GM12878 (cell line): ENCODE results near the gene ARID5B. TPM values are rescaled to one million over a fixed set of nuclear protein-coding genes. Genes with fewer than 3 reads are reported as not detected.
A peak's percentile ranks its signal among the peaks of the same experiment; 100 is the strongest.

Source experiments
- ATAC-seq: fragments of 200-7000 bp; cut with Tn5 transposase; 3 replicates; pipeline ENCODE4 v1.9.1; 2020; ENCODE audit warnings: mild to moderate bottlenecking, moderate library complexity
- BruUV-seq: library from RNA; stranded (reverse); fragments of 400-500 nt; replicated peaks from 2 replicates; lab custom pipeline; 2021; lab: Mats Ljungman, UMichigan
- CTCF ChIA-PET: fragments of 300-600 bp; sonication (Branson Sonifier 250); formaldehyde crosslinking; extraction: SDS; loops from one replicate; lab custom pipeline; 2021; ENCODE audit warnings: inconsistent platforms; lab: Yijun Ruan, JAX
- POLR2A ChIA-PET: fragments of 350-600 bp; formaldehyde crosslinking; extraction: SDS; loops from one replicate; lab custom pipeline; 2021; ENCODE audit warnings: inconsistent platforms; lab: Charles Lee
- RAD21 ChIA-PET: fragments of 300-600 bp; sonication (Branson Sonifier 250); formaldehyde crosslinking; loops from one replicate; lab custom pipeline; 2023; ENCODE audit warnings: antibody characterized with exemption; ENCODE audit not compliant: unreplicated experiment; lab: Charles Lee
- SMC1A ChIA-PET: fragments of 300-600 bp; sonication (Branson Sonifier 250); formaldehyde crosslinking; loops from one replicate; lab custom pipeline; 2023; ENCODE audit not compliant: unreplicated experiment, uncharacterized antibody; lab: Charles Lee
- DNase-seq: peaks from one replicate; pipeline ENCODE4 v3.0.0-alpha.2; 2011; ENCODE audit warnings: low read depth, low spot score
- FAIRE-seq: peaks from 3 replicates; lab custom pipeline; 2011; peaks lifted over from hg19 to GRCh38; lab: Jason Lieb, UNC
- H2AFZ ChIP-seq: 2 replicates; pipeline ENCODE4 v1.6.0; 2011; ENCODE audit warnings: low read depth, low read length, control low read depth; ENCODE audit not compliant: control insufficient read depth
- H3K27ac ChIP-seq: 2 replicates; pipeline ENCODE4 v1.5.1; 2011; ENCODE audit warnings: control low read depth; ENCODE audit not compliant: control insufficient read depth, insufficient read depth
- H3K27me3 ChIP-seq, 2 experiments: replicated peaks in 1 of 2; 2 replicates each; pipeline versions ENCODE4 v1.6.0 to v1.6.1; 2011; ENCODE audit warnings: low read length in 1 of 2; ENCODE audit not compliant: control insufficient read depth in 2 of 2, insufficient read depth in 2 of 2
- H3K36me3 ChIP-seq, 2 experiments: 2 replicates each; pipeline ENCODE4 v1.5.1; 2011; ENCODE audit warnings: low read length in 1 of 2; ENCODE audit not compliant: control insufficient read depth in 2 of 2, insufficient read depth in 2 of 2
- H3K4me1 ChIP-seq: 2 replicates; pipeline ENCODE4 v1.6.1; 2011; ENCODE audit warnings: mild to moderate bottlenecking, low read length, moderate library complexity, mixed read lengths; ENCODE audit not compliant: control insufficient read depth, insufficient read depth
- H3K4me2 ChIP-seq: 2 replicates; pipeline ENCODE4 v1.6.0; 2011; ENCODE audit warnings: control low read depth; ENCODE audit not compliant: control insufficient read depth, insufficient read depth
- H3K4me3 ChIP-seq: fragments of 200-600 bp; sonication (generic); 2 replicates; pipeline ENCODE4 v1.5.1; 2016
- H3K79me2 ChIP-seq: 2 replicates; pipeline ENCODE4 v1.6.0; 2011; ENCODE audit warnings: low read length; ENCODE audit not compliant: control insufficient read depth, insufficient read depth
- H3K9ac ChIP-seq: 2 replicates; pipeline ENCODE4 v1.8.0; 2011; ENCODE audit warnings: low read length, control low read depth, mixed read lengths; ENCODE audit not compliant: control insufficient read depth, insufficient read depth
- H3K9me3 ChIP-seq: replicated peaks from 3 replicates; pipeline ENCODE4 v1.5.1; 2011; ENCODE audit warnings: mild to moderate bottlenecking, low read length; ENCODE audit not compliant: control insufficient read depth, insufficient read depth
- H4K20me1 ChIP-seq: 2 replicates; pipeline ENCODE4 v1.6.0; 2011; ENCODE audit not compliant: control insufficient read depth, insufficient read depth
- CREM ChIP-seq: IDR thresholded peaks from 2 replicates; pipeline ENCODE4 v1.6.1; 2014; ENCODE audit warnings: antibody characterized with exemption, low read depth
- FOXM1 ChIP-seq: IDR thresholded peaks from 2 replicates; pipeline ENCODE4 v1.6.1; 2012; ENCODE audit warnings: low read depth, mild to moderate bottlenecking, inconsistent platforms, low read length, moderate library complexity
- IRF4 ChIP-seq: IDR thresholded peaks from 2 replicates; pipeline ENCODE4 v1.6.1; 2011; ENCODE audit warnings: low read depth, low read length
- JUNB ChIP-seq: IDR thresholded peaks from 2 replicates; pipeline ENCODE4 v1.6.1; 2016; ENCODE audit warnings: antibody characterized with exemption, mild to moderate bottlenecking
- KDM1A ChIP-seq: fragments of 200-600 bp; sonication (generic); IDR thresholded peaks from 2 replicates; pipeline ENCODE4 v1.6.1; 2016; ENCODE audit warnings: borderline replicate concordance
- MYB ChIP-seq: fragments of 150-350 bp; IDR thresholded peaks from 2 replicates; pipeline ENCODE4 v1.6.1; 2014; ENCODE audit warnings: mild to moderate bottlenecking, low read depth, low read length, borderline replicate concordance
- NFIC ChIP-seq: IDR thresholded peaks from 2 replicates; pipeline ENCODE4 v1.6.1; 2012; ENCODE audit warnings: low read depth, mild to moderate bottlenecking, inconsistent platforms, low read length, moderate library complexity
- SPI1 ChIP-seq: IDR thresholded peaks from 2 replicates; pipeline ENCODE4 v1.6.1; 2011; ENCODE audit warnings: low read depth, mild to moderate bottlenecking, low read length, moderate library complexity, borderline replicate concordance; ENCODE audit not compliant: insufficient read depth
- TCF12 ChIP-seq: IDR thresholded peaks from 2 replicates; pipeline ENCODE4 v1.6.1; 2011; ENCODE audit warnings: low read depth, mild to moderate bottlenecking, low read length
- TCF3 ChIP-seq: IDR thresholded peaks from 2 replicates; pipeline ENCODE4 v1.6.1; 2012; ENCODE audit warnings: low read depth, mild to moderate bottlenecking, low read length, borderline replicate concordance; ENCODE audit not compliant: insufficient read depth
- WGBS: methylation state at CpG from one replicate; pipeline ENCODE4 v1.1.6; 2016; ENCODE audit warnings: low lambda C conversion rate; ENCODE audit not compliant: insufficient replicate concordance, insufficient coverage; ENCODE audit errors: missing lambda C conversion rate; 5-methylcytosine and 5-hydroxymethylcytosine counted together
- in situ Hi-C: fragments of 300-500 bp; cut with MboI; formaldehyde crosslinking; loops from 9 replicates; pipeline ENCODE4 v1.14.3; 2018; ENCODE audit warnings: mixed read lengths
- intact Hi-C: fragments of 100-400 bp; cut with micrococcal nuclease; formaldehyde crosslinking; loops from one replicate; pipeline ENCODE4 v1.14.2; 2022; ENCODE audit not compliant: unreplicated experiment
- polyA plus RNA-seq, 11 experiments: library from polyadenylated mRNA; depleted of rRNA in 4 of 11; unstranded in 6 of 11; stranded (reverse) in 5 of 11; fragments of >200 nt; fragmentation: Nextera tagmentation in 4 of 11; fragmentation: Illumina TruSeq in 1 of 11; extraction: Ambion mirVana in 4 of 11; extraction: Trizol in 1 of 11; gene quantifications; 1 replicate in 1 of 11; 2 replicates in 10 of 11; pipeline versions ENCODE4 v1.2.1 to v1.2.3, GENCODE V29; 2011 to 2016; ENCODE audit warnings: inconsistent platforms in 2 of 11, missing spikeins in 2 of 11, low read depth in 1 of 11
- total RNA-seq, 4 experiments: library from RNA; depleted of rRNA in 3 of 4; stranded (reverse); fragments of >200 nt in 3 of 4; fragmentation: Illumina TruSeq in 1 of 4; extraction: Trizol in 1 of 4; gene quantifications; 2 replicates each; pipeline versions ENCODE4 v1.2.1 to v1.2.3, GENCODE V29; 2013 to 2021
- TF ChIP-seq, protein P1 (sequence below): fragments of 450-650 bp; IDR thresholded peaks from 2 replicates; pipeline ENCODE4 v1.6.1; 2014; ENCODE audit warnings: mild to moderate bottlenecking
- TF ChIP-seq, protein P2 (sequence below): fragments of 450-650 bp; IDR thresholded peaks from 2 replicates; pipeline ENCODE4 v1.6.1; 2017; ENCODE audit warnings: mild to moderate bottlenecking, low read depth, inconsistent platforms; ENCODE audit not compliant: poor library complexity, severe bottlenecking
- TF ChIP-seq, protein P3 (sequence below): IDR thresholded peaks from 2 replicates; pipeline ENCODE4 v1.6.1; 2012; ENCODE audit warnings: low read length, inconsistent platforms
- TF ChIP-seq, protein P4 (sequence below): fragments of 450-650 bp; IDR thresholded peaks from 2 replicates; pipeline ENCODE4 v1.6.1; 2017; ENCODE audit warnings: low read depth, mild to moderate bottlenecking, moderate library complexity

Gene ARID5B
- total and polyA plus RNA-seq, 10 of the 15 experiments (the other 5 are each of a cell fraction or from before 2014, with no cell fraction given): 2.7 to 8.5 (median 6.1) TPM

DNA sequence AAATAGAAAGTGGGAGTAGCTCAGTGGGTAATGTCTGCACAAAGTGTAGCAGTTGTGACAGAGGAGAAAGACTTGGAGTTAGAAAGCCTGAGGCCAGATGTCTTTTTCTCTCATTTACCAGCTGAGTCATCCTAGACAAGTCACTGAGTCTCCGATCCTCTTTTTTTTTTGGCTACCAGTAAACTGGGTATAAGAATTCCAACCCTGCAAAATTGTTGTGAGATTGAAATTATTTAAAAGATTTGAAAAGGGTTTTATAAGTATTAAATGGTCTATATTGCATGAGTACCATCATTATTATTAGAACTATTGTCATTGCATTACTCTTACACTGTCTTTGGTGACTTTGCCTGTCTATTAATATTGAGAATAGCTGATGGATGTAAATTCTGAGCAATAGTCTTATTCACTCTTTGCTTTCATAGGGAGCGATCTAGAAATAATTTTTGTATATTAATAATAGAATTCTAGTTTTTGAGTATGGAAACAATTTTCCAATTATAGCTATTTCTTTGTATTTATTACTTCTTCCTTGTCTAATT lies 74.0 kb downstream of the ARID5B start:
- peak overlapping the region; percentile 78 for H3K4me2 ChIP-seq
- BruUV-seq: no TSS peak
- peaks cover 0 to 10% of the 10 kb centered on the region in 2 experiments; a peak in 1 of 4 replicates for H3K36me3 ChIP-seq
- H4K20me1 ChIP-seq: no peaks in the 10 kb centered on the region
- H3K27ac ChIP-seq: peak overlapping the region; percentile 74
- intact Hi-C loops: no loop called here
- POLR2A ChIA-PET: interaction anchor here (0.5 to 1.7 kb wide), 5 partner anchors 11 to 90 kb away, joined by 3 to 5 read pairs (median 3); no protein-coding TSS in a partner anchor
- SMC1A ChIA-PET: interaction anchor here (0.6 to 1.9 kb wide), 9 partner anchors 9 to 270 kb away, joined by 3 to 17 read pairs (median 4); no protein-coding TSS in a partner anchor
- no peak for DNase-seq
- no peak overlapping the region for H3K4me3 ChIP-seq
- RAD21 ChIA-PET: interaction anchor here (1.2 to 1.5 kb wide), 4 partner anchors 9 to 79 kb away, joined by 3 to 5 read pairs (median 4); no protein-coding TSS in a partner anchor
- peak; percentile 86 for ATAC-seq
- no peak overlapping the region for H2AFZ ChIP-seq
- TF ChIP-seq TCF3 (0 out of 2 replicates have a peak, but pooled peaks have one; percentile 54), NFIC (0 out of 2 replicates have a peak, but pooled peaks have one; percentile 24), CREM (peak; percentile 12; the same call in 1 of the 2 replicates), MYB (no peak), JUNB (peak; percentile 47; the same call in 1 of the 2 replicates), KDM1A (no peak), FOXM1 (no peak), SPI1 (peak; percentile 61), IRF4 (peak; percentile 54; the same call in 1 of the 2 replicates), TCF12 (0 out of 2 replicates have a peak, but pooled peaks have one; percentile 51)
- TF ChIP-seq, protein P1, sequence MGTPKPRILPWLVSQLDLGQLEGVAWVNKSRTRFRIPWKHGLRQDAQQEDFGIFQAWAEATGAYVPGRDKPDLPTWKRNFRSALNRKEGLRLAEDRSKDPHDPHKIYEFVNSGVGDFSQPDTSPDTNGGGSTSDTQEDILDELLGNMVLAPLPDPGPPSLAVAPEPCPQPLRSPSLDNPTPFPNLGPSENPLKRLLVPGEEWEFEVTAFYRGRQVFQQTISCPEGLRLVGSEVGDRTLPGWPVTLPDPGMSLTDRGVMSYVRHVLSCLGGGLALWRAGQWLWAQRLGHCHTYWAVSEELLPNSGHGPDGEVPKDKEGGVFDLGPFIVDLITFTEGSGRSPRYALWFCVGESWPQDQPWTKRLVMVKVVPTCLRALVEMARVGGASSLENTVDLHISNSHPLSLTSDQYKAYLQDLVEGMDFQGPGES: no peak
- TF ChIP-seq, protein P2, sequence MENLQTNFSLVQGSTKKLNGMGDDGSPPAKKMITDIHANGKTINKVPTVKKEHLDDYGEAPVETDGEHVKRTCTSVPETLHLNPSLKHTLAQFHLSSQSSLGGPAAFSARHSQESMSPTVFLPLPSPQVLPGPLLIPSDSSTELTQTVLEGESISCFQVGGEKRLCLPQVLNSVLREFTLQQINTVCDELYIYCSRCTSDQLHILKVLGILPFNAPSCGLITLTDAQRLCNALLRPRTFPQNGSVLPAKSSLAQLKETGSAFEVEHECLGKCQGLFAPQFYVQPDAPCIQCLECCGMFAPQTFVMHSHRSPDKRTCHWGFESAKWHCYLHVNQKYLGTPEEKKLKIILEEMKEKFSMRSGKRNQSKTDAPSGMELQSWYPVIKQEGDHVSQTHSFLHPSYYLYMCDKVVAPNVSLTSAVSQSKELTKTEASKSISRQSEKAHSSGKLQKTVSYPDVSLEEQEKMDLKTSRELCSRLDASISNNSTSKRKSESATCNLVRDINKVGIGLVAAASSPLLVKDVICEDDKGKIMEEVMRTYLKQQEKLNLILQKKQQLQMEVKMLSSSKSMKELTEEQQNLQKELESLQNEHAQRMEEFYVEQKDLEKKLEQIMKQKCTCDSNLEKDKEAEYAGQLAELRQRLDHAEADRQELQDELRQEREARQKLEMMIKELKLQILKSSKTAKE: peak; percentile 33
- TF ChIP-seq, protein P3, sequence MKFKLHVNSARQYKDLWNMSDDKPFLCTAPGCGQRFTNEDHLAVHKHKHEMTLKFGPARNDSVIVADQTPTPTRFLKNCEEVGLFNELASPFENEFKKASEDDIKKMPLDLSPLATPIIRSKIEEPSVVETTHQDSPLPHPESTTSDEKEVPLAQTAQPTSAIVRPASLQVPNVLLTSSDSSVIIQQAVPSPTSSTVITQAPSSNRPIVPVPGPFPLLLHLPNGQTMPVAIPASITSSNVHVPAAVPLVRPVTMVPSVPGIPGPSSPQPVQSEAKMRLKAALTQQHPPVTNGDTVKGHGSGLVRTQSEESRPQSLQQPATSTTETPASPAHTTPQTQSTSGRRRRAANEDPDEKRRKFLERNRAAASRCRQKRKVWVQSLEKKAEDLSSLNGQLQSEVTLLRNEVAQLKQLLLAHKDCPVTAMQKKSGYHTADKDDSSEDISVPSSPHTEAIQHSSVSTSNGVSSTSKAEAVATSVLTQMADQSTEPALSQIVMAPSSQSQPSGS: peak; percentile 27; the same call in 1 of the 2 replicates
- TF ChIP-seq, protein P4, sequence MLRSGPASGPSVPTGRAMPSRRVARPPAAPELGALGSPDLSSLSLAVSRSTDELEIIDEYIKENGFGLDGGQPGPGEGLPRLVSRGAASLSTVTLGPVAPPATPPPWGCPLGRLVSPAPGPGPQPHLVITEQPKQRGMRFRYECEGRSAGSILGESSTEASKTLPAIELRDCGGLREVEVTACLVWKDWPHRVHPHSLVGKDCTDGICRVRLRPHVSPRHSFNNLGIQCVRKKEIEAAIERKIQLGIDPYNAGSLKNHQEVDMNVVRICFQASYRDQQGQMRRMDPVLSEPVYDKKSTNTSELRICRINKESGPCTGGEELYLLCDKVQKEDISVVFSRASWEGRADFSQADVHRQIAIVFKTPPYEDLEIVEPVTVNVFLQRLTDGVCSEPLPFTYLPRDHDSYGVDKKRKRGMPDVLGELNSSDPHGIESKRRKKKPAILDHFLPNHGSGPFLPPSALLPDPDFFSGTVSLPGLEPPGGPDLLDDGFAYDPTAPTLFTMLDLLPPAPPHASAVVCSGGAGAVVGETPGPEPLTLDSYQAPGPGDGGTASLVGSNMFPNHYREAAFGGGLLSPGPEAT: 0 out of 2 replicates have a peak, but pooled peaks have one; percentile 18
- TF ChIP-seq, all 136 proteins: peak for 10
- Histone ChIP-seq H3K9me3 (peaks cover 6% of the 10 kb centered on the region; the same call in 2 of the 3 replicates), H3K9ac (peak overlapping the region; percentile 29; the same call in 1 of the 2 replicates), H3K27me3 (no peaks in the 10 kb centered on the region), H3K79me2 (peaks cover 44% of the 10 kb centered on the region), H3K4me1 (peaks cover 45% of the 10 kb centered on the region)
- in situ Hi-C loops: no loop called here
- FAIRE-seq: no peak
- CTCF ChIA-PET: interaction anchor here (0.8 to 1.5 kb wide), 5 partner anchors 9 to 270 kb away, joined by 3 to 5 read pairs (median 3); no protein-coding TSS in a partner anchor
- WGBS: 0% methylated on average over 2 of the region's 2 CpGs
